H1 (cell line): ENCODE results near the gene NSFL1C. TPM values are rescaled to one million over a fixed set of nuclear protein-coding genes. Genes with fewer than 3 reads are reported as not detected.

Source experiments
- CTCF ChIA-PET: fragments of 300-600 bp; sonication (Branson Sonifier 250); formaldehyde crosslinking; loops from one replicate; lab custom pipeline; 2021; ENCODE audit not compliant: partially characterized antibody; lab: Charles Lee
- POLR2A ChIA-PET: fragments of 300-600 bp; sonication (Branson Sonifier 250); formaldehyde crosslinking; loops from one replicate; lab custom pipeline; 2021; ENCODE audit warnings: inconsistent platforms; ENCODE audit not compliant: partially characterized antibody; lab: Charles Lee
- DNase-seq, 2 experiments: peaks; one replicate each; pipeline versions ENCODE4 v3.0.0 to v3.0.0-alpha.2; 2010 to 2022; ENCODE audit warnings: low spot score in 2 of 2, low read depth in 1 of 2, mixed read lengths in 1 of 2
- FAIRE-seq: peaks from 2 replicates; lab custom pipeline; 2011; peaks lifted over from hg19 to GRCh38; lab: Jason Lieb, UNC
- H2AFZ ChIP-seq: 2 replicates; pipeline ENCODE4 v1.8.1; 2012; ENCODE audit warnings: low read length, inconsistent platforms
- H2AK5ac ChIP-seq: 2 replicates; pipeline ENCODE4 v1.6.1; 2013; ENCODE audit warnings: low read depth, low read length
- H2BK120ac ChIP-seq: replicated peaks from 2 replicates; pipeline ENCODE3; 2013; ENCODE audit warnings: low read depth, low read length, inconsistent platforms
- H2BK12ac ChIP-seq: 2 replicates; pipeline ENCODE4 v1.6.1; 2013; ENCODE audit warnings: low read depth, low read length
- H2BK15ac ChIP-seq: 2 replicates; pipeline ENCODE4 v1.6.1; 2013; ENCODE audit warnings: low read length
- H2BK20ac ChIP-seq: 2 replicates; pipeline ENCODE4 v1.6.1; 2013; ENCODE audit warnings: low read length
- H2BK5ac ChIP-seq: 2 replicates; pipeline ENCODE4 v1.6.1; 2013; ENCODE audit warnings: low read depth, low read length
- H3K14ac ChIP-seq: 2 replicates; pipeline ENCODE4 v1.6.1; 2013; ENCODE audit warnings: inconsistent platforms; ENCODE audit not compliant: insufficient read length
- H3K18ac ChIP-seq: 2 replicates; pipeline ENCODE4 v1.6.1; 2013; ENCODE audit warnings: low read length; ENCODE audit errors: extremely low read depth
- H3K23ac ChIP-seq: 2 replicates; pipeline ENCODE4 v1.6.1; 2013; ENCODE audit warnings: inconsistent platforms; ENCODE audit not compliant: insufficient read length
- H3K23me2 ChIP-seq: 2 replicates; pipeline ENCODE4 v1.6.1; 2013; ENCODE audit warnings: low read depth, low read length
- H3K27ac ChIP-seq: 2 replicates; pipeline ENCODE4 v1.6.1; 2011; ENCODE audit warnings: low read depth, low read length, inconsistent platforms
- H3K27me3 ChIP-seq, 4 experiments: replicated peaks in 1 of 4; 1 replicate in 1 of 4; 2 replicates in 3 of 4; pipeline versions ENCODE4 v1.6.1 to v1.8.1; 2011 to 2013; ENCODE audit warnings: low read length in 3 of 4, mild to moderate bottlenecking in 3 of 4, inconsistent platforms in 2 of 4, mixed read lengths in 2 of 4, moderate library complexity in 1 of 4; ENCODE audit not compliant: control insufficient read depth in 3 of 4, insufficient read depth in 3 of 4; ENCODE audit errors: extremely low read depth in 1 of 4
- H3K36me3 ChIP-seq, 4 experiments: 2 replicates each; pipeline versions ENCODE4 v1.6.1 to v1.8.1; 2011 to 2013; ENCODE audit warnings: mild to moderate bottlenecking in 4 of 4, low read length in 3 of 4, moderate library complexity in 2 of 4, control low read depth in 1 of 4, inconsistent platforms in 1 of 4; ENCODE audit not compliant: insufficient read depth in 4 of 4, control insufficient read depth in 2 of 4
- H3K4ac ChIP-seq: replicated peaks from 2 replicates; pipeline ENCODE3; 2013; ENCODE audit warnings: low read length, low read depth, mixed read lengths, inconsistent platforms; ENCODE audit not compliant: insufficient read length
- H3K4me1 ChIP-seq, 4 experiments: replicated peaks in 1 of 4; 1 replicate in 1 of 4; 2 replicates in 3 of 4; pipeline versions ENCODE4 v1.6.1 to v1.8.1; 2011 to 2013; ENCODE audit warnings: low read length in 3 of 4, inconsistent platforms in 2 of 4, mixed read lengths in 1 of 4; ENCODE audit not compliant: insufficient read depth in 4 of 4, control insufficient read depth in 3 of 4
- H3K4me2 ChIP-seq, 2 experiments: 2 replicates each; pipeline versions ENCODE4 v1.6.1 to v1.8.1; 2011 to 2013; ENCODE audit warnings: low read depth in 2 of 2, low read length in 2 of 2, control low read depth in 1 of 2, inconsistent platforms in 1 of 2, mild to moderate bottlenecking in 1 of 2; ENCODE audit not compliant: insufficient read depth in 1 of 2
- H3K4me3 ChIP-seq, 4 experiments: fragments of 200-600, 300-600 bp in 1 of 4; sonication (generic), shearing (Covaris generic), sonication (Bioruptor Twin) in 1 of 4; 2 replicates each; pipeline versions ENCODE4 v1.5.1 to v1.8.1; 2011 to 2016; ENCODE audit warnings: low read length in 4 of 4, low read depth in 3 of 4, control low read depth in 2 of 4, inconsistent platforms in 2 of 4, mild to moderate bottlenecking in 2 of 4, mixed read lengths in 1 of 4, moderate library complexity in 1 of 4; ENCODE audit not compliant: insufficient read depth in 2 of 4; ENCODE audit errors: extremely low read depth in 1 of 4
- H3K56ac ChIP-seq: replicated peaks from 2 replicates; pipeline ENCODE3; 2013; ENCODE audit warnings: low read depth, mild to moderate bottlenecking, mixed read lengths, low read length, inconsistent platforms; ENCODE audit not compliant: insufficient read length
- H3K79me1 ChIP-seq: 2 replicates; pipeline ENCODE4 v1.6.1; 2013; ENCODE audit warnings: low read depth, low read length, control low read depth
- H3K79me2 ChIP-seq, 2 experiments: 2 replicates each; pipeline versions ENCODE4 v1.6.1 to v1.8.1; 2012 to 2013; ENCODE audit warnings: low read length in 2 of 2, mild to moderate bottlenecking in 2 of 2, inconsistent platforms in 1 of 2; ENCODE audit not compliant: insufficient read depth in 2 of 2, control insufficient read depth in 1 of 2
- H3K9ac ChIP-seq, 4 experiments: replicated peaks in 1 of 4; 1 replicate in 1 of 4; 2 replicates in 3 of 4; pipeline versions ENCODE4 v1.6.1 to v1.8.1; 2011 to 2013; ENCODE audit warnings: low read depth in 3 of 4, low read length in 3 of 4, control low read depth in 2 of 4, mild to moderate bottlenecking in 2 of 4, moderate library complexity in 2 of 4, inconsistent platforms in 1 of 4; ENCODE audit errors: extremely low read depth in 1 of 4
- H3K9me3 ChIP-seq, 2 experiments: 2 replicates each; pipeline versions ENCODE4 v1.6.1 to v1.8.1; 2012 to 2013; ENCODE audit warnings: mild to moderate bottlenecking in 2 of 2, moderate library complexity in 2 of 2, control low read depth in 1 of 2, inconsistent platforms in 1 of 2, low read depth in 1 of 2, low read length in 1 of 2, mixed read lengths in 1 of 2; ENCODE audit not compliant: insufficient read depth in 2 of 2
- H4K20me1 ChIP-seq, 2 experiments: replicated peaks in 1 of 2; 2 replicates each; pipeline versions ENCODE3 to v1.8.1; 2011 to 2013; ENCODE audit warnings: inconsistent platforms in 2 of 2, low read length in 2 of 2, mild to moderate bottlenecking in 1 of 2; ENCODE audit not compliant: insufficient read depth in 2 of 2, control insufficient read depth in 1 of 2
- H4K5ac ChIP-seq: 2 replicates; pipeline ENCODE4 v1.6.1; 2013; ENCODE audit warnings: low read length, low read depth, mixed read lengths, inconsistent platforms; ENCODE audit not compliant: insufficient read length
- H4K8ac ChIP-seq: 2 replicates; pipeline ENCODE4 v1.8.0; 2013; ENCODE audit warnings: mild to moderate bottlenecking, moderate library complexity, low read length, inconsistent platforms; ENCODE audit not compliant: insufficient read depth; ENCODE audit errors: extremely low read depth
- H4K91ac ChIP-seq: replicated peaks from 2 replicates; pipeline ENCODE3; 2013; ENCODE audit warnings: low read length, mixed read lengths, inconsistent platforms; ENCODE audit not compliant: insufficient read length
- KDM1A ChIP-seq: fragments of 200-600, 300-600 bp; sonication (generic); IDR thresholded peaks from 2 replicates; pipeline ENCODE4 v1.7.1; 2016; ENCODE audit warnings: mild to moderate bottlenecking, low read length, borderline replicate concordance
- PHF8 ChIP-seq: fragments of 200-600 bp; sonication (generic); conservative IDR thresholded peaks from 2 replicates; pipeline ENCODE4 v1.7.1; 2012; ENCODE audit warnings: low read depth, mild to moderate bottlenecking, inconsistent platforms, low read length, moderate library complexity
- POU5F1 ChIP-seq: IDR thresholded peaks from 2 replicates; pipeline ENCODE4 v1.6.1; 2011; ENCODE audit warnings: low read depth, mild to moderate bottlenecking, low read length, moderate library complexity
- RAD21 ChIP-seq, 2 experiments: IDR thresholded peaks in 1 of 2; conservative IDR thresholded peaks in 1 of 2; 2 replicates each; pipeline ENCODE4 v1.6.1; 2011; ENCODE audit warnings: low read depth in 2 of 2, low read length in 2 of 2, improper control_type of control experiment in 1 of 2, inconsistent platforms in 1 of 2, mild to moderate bottlenecking in 1 of 2, moderate library complexity in 1 of 2
- TCF12 ChIP-seq: IDR thresholded peaks from 2 replicates; pipeline ENCODE4 v1.6.1; 2011; ENCODE audit warnings: low read depth, mild to moderate bottlenecking, low read length
- WGBS, 2 experiments: shearing (Covaris generic) in 1 of 2; methylation state at CpG; one replicate each; pipeline versions ENCODE4 v1.1.6 to v1.1.7; 2013 to 2015; ENCODE audit warnings: low lambda C conversion rate in 2 of 2, mixed read lengths in 2 of 2, inconsistent platforms in 1 of 2, low coverage in 1 of 2, missing lambda C conversion rate in 1 of 2; ENCODE audit not compliant: insufficient replicate concordance in 2 of 2, insufficient coverage in 1 of 2, insufficient read length in 1 of 2; ENCODE audit errors: extremely low coverage in 1 of 2, missing lambda C conversion rate in 1 of 2; 5-methylcytosine and 5-hydroxymethylcytosine counted together
- polyA plus RNA-seq, 7 experiments: library from polyadenylated mRNA; depleted of rRNA in 3 of 7; stranded (reverse) in 5 of 7; unstranded in 2 of 7; fragments of >200 nt in 5 of 7; fragments of 200-250 nt in 2 of 7; gene quantifications; 1 replicate in 5 of 7; 2 replicates in 1 of 7; 4 replicates in 1 of 7; pipeline versions ENCODE4 v1.2.1 to v1.2.3, GENCODE V29; 2011 to 2013; ENCODE audit warnings: missing spikeins in 2 of 7, mixed read lengths in 2 of 7
- total RNA-seq: library from RNA; stranded (reverse); fragmentation: NEBNext Ultra II Directional; extraction: Animal tissue kit (Norgen Biotek cat#: 25700); gene quantifications from 2 replicates; pipeline ENCODE4 v1.2.1, GENCODE V29; 2021

NSFL1C gene
- total and polyA plus RNA-seq, 2 of the 8 experiments (the other 6 are each of a cell fraction or from before 2014, with no cell fraction given): 21.6 to 98.0 TPM

- Histone ChIP-seq H3K27ac (no peak overlapping the region), H4K5ac (no peak overlapping the region), H2BK20ac (no peak overlapping the region), H3K9me3 (no peaks in the 10 kb centered on the region), H2BK12ac (no peak overlapping the region), H2BK15ac (no peak overlapping the region), H2AFZ (0 out of 2 replicates have a peak overlapping the region, but pooled peaks have one; percentile 5), H2AK5ac (no peak overlapping the region), H3K4me1 (no peaks in the 10 kb centered on the region), H4K91ac (no peak overlapping the region), H3K36me3 (no peaks in the 10 kb centered on the region), H2BK120ac (no peak overlapping the region), H4K20me1 (no peaks in the 10 kb centered on the region), H3K4me3 (no peak overlapping the region), H3K56ac (no peak overlapping the region), H3K23me2 (no peaks in the 10 kb centered on the region), H3K79me2 (no peaks in the 10 kb centered on the region), H3K23ac (no peak overlapping the region), H3K4me2 (no peak overlapping the region), H3K27me3 (no peaks in the 10 kb centered on the region), H4K8ac (no peak overlapping the region), H3K18ac (no peak overlapping the region), H2BK5ac (no peak overlapping the region), H3K9ac (no peak overlapping the region), H3K4ac (no peak overlapping the region), H3K79me1 (no peaks in the 10 kb centered on the region), H3K14ac (no peak overlapping the region)
- WGBS, 2 experiments: 85% methylated on average over 9 of the region's 9 CpGs; no CpG with 5 or more reads in 1 of the 2 experiments
- DNase-seq (no peak), FAIRE-seq (no peak)
- CTCF ChIA-PET: interaction anchor here (0.8 to 2.7 kb wide), 4 partner anchors 12 to 320 kb away, joined by 3 to 20 read pairs (median 3); no protein-coding TSS in a partner anchor
- POLR2A ChIA-PET: no interaction called here
- no peak for TF ChIP-seq KDM1A
- no peak for TF ChIP-seq RAD21 (IDR thresholded peaks at IDR 0.05 in 1 of 2, conservative IDR thresholded peaks at IDR 0.05 in 1 of 2; ENCODE audit: low read depth in 2 of 2, low read length in 2 of 2)
- no peak for TF ChIP-seq PHF8
- no peak for TF ChIP-seq TCF12
- no peak for TF ChIP-seq POU5F1
Observed at GRCh38 chr20:1479831-1480595, 13.4 kb upstream of the NSFL1C start.
